Adrenal gland (tissue), 12 donors: Measurements from ENCODE around the gene RCN2. TPM values are rescaled to one million over a fixed set of nuclear protein-coding genes. Genes with fewer than 3 reads are reported as not detected.

Experiments
- DNase-seq, 7 donors: peaks; one replicate each; pipeline ENCODE4 v3.0.0-alpha.2; 2019 to 2020
- H3K27ac ChIP-seq, 5 donors: fragments of 200-600 bp; sonication (generic) in 4 of 5; 1 replicate in 3 of 5; 2 replicates in 2 of 5; pipeline versions ENCODE4 v1.5.1 to v1.8.0; 2016 to 2020; ENCODE audit warnings: mild to moderate bottlenecking in 1 of 5
- H3K27me3 ChIP-seq: fragments of 200-600 bp; 2 replicates; pipeline ENCODE4 v1.8.0; 2021
- H3K36me3 ChIP-seq, 2 donors: fragments of 200-600 bp; replicated peaks in 1 of 2; 1 replicate in 1 of 2; 2 replicates in 1 of 2; pipeline versions ENCODE4 v1.5.1 to v1.8.0; 2018 to 2022
- H3K4me1 ChIP-seq, 2 donors: fragments of 200-600 bp; replicated peaks in 1 of 2; 1 replicate in 1 of 2; 2 replicates in 1 of 2; pipeline versions ENCODE4 v1.5.1 to v1.8.0; 2018 to 2021
- H3K4me3 ChIP-seq, 4 donors: fragments of 200-600 bp; sonication (generic) in 3 of 4; one replicate each; pipeline ENCODE4 v1.5.1; 2016 to 2018
- H3K9me3 ChIP-seq, 3 donors: fragments of 200-600 bp; sonication (generic) in 1 of 3; replicated peaks in 1 of 3; 1 replicate in 2 of 3; 2 replicates in 1 of 3; pipeline versions ENCODE4 v1.5.1 to v1.8.0; 2016 to 2021
- CTCF ChIP-seq, 6 experiments: fragments of 450-650 bp in 4 of 6; fragments of 200-600 bp in 2 of 6; sonication (generic) in 1 of 6; IDR thresholded peaks; 1 replicate in 5 of 6; 2 replicates in 1 of 6; pipeline versions ENCODE4 v1.5.1 to v1.8.0; 2016 to 2021; ENCODE audit warnings: antibody characterized with exemption in 6 of 6, mild to moderate bottlenecking in 2 of 6, moderate library complexity in 1 of 6
- POLR2A ChIP-seq, 2 donors: fragments of 450-650 bp; IDR thresholded peaks; one replicate each; pipeline ENCODE4 v1.6.1; 2017; ENCODE audit warnings: antibody characterized with exemption in 2 of 2, mild to moderate bottlenecking in 2 of 2, moderate library complexity in 1 of 2
- WGBS, 4 donors: extraction: QIAGEN DNeasy Blood & Tissue Kit in 2 of 4; methylation state at CpG; one replicate each; pipeline versions ENCODE4 v1.1.5 to v1.1.7; 2013 to 2017; 5-methylcytosine and 5-hydroxymethylcytosine counted together
- intact Hi-C, 2 donors: fragments of 100-400 bp; cut with DNase I; formaldehyde crosslinking; loops; one replicate each; pipeline versions ENCODE4 v1.14.1 to v1.15.0; 2022 to 2023
- polyA plus RNA-seq, 3 donors: library from polyadenylated mRNA; stranded (reverse); fragments of 200-250 nt in 2 of 3; fragments of 350-450 nt in 1 of 3; fragmentation: Illumina TruSeq in 1 of 3; extraction: RNeasy Lipid Tissue Mini Kit (QIAGEN cat#74804) in 1 of 3; gene quantifications; one replicate each; pipeline ENCODE4 v1.2.3, GENCODE V29; 2013 to 2014
- total RNA-seq, 9 donors: library from RNA; depleted of rRNA in 4 of 9; stranded (reverse); fragments of >200 nt in 4 of 9; fragments of 120-200 nt in 1 of 9; fragmentation: NEBNext Ultra II Directional in 1 of 9; extraction: Animal tissue kit (Norgen Biotek cat#: 25700) in 1 of 9; gene quantifications; one replicate each; pipeline versions ENCODE4 v1.1.0 to v1.2.4, GENCODE V29; 2013 to 2023
- donor health status: healthy with polysubstance abuse.
- donor health status: Bipolar disorder and iron deficiency.
- donor health status: DM: yes; HTN: yes; CAD: no.
- donor health status: DM: no; HTN: no; CAD: no.
- donor health status: DM: no; HTN: no; CAD: no.
- donor health status: DM: yes; HTN: yes; CAD: no.

Gene RCN2
- total and polyA plus RNA-seq, 12 donors, result 9.7 to 58.6 (median 30.5) TPM

- no peak for TF ChIP-seq CTCF (IDR thresholded peaks at IDR 0.05)
- no peak for TF ChIP-seq POLR2A (IDR thresholded peaks at IDR 0.05)
- DNase-seq, result no peak
- Histone ChIP-seq H3K27me3 (no peaks in the 10 kb centered on the region), H3K27ac (no peak overlapping the region), H3K36me3 (peaks cover 0 to 23% of the 10 kb centered on the region in 2 donors), H3K9me3 (no peaks in the 10 kb centered on the region), H3K4me1 (no peaks in the 10 kb centered on the region), H3K4me3 (no peak overlapping the region)
- WGBS, 4 donors, result 97 to 98% (median 97%) methylated on average over 5 of the region's 5 CpGs
- intact Hi-C loops, result no loop called here
Observed at GRCh38 chr15:76938752-76939151, 7.2 kb downstream of the RCN2 start.

- DNase-seq, result no peak
- H3K27me3 ChIP-seq, result no peaks in the 10 kb centered on the region
- no peak overlapping the region for H3K27ac ChIP-seq
- TF ChIP-seq CTCF (IDR thresholded peaks at IDR 0.05) (no peak), POLR2A (IDR thresholded peaks at IDR 0.05) (no peak)
- no peaks in the 10 kb centered on the region for H3K9me3 ChIP-seq
- intact Hi-C loops, result no loop called here
- no peaks in the 10 kb centered on the region for H3K4me1 ChIP-seq
- H3K4me3 ChIP-seq, result no peak overlapping the region
- peaks cover 0 to 20% of the 10 kb centered on the region in 2 donors for H3K36me3 ChIP-seq
- 0% methylated on average over 1 of the region's 1 CpG for WGBS, 4 donors
Observed at GRCh38 chr15:76939715-76940114, 8.2 kb downstream of the RCN2 start.

GRCh38 chr15:76941636-76942035 is 10.1 kb downstream of the RCN2 start:
- intact Hi-C loops, result no loop called here
- Histone ChIP-seq H3K4me3 (no peak overlapping the region), H3K4me1 (no peaks in the 10 kb centered on the region), H3K27ac (no peak overlapping the region), H3K36me3 (peaks cover 0 to 3% of the 10 kb centered on the region in 2 donors), H3K27me3 (no peaks in the 10 kb centered on the region), H3K9me3 (no peaks in the 10 kb centered on the region)
- TF ChIP-seq CTCF (IDR thresholded peaks at IDR 0.05), result no peak
- no peak for TF ChIP-seq POLR2A (IDR thresholded peaks at IDR 0.05)
- 89 to 93% (median 92%) methylated on average over 2 of the region's 2 CpGs for WGBS, 4 donors
- DNase-seq, result no peak

- Histone ChIP-seq H3K9me3 (no peaks in the 10 kb centered on the region), H3K4me1 (no peaks in the 10 kb centered on the region), H3K4me3 (no peak overlapping the region), H3K27ac (no peak overlapping the region), H3K27me3 (no peaks in the 10 kb centered on the region), H3K36me3 (peaks cover 0 to 3% of the 10 kb centered on the region in 2 donors)
- intact Hi-C loops, result no loop called here
- no peak for DNase-seq
- TF ChIP-seq POLR2A (IDR thresholded peaks at IDR 0.05) (no peak), CTCF (IDR thresholded peaks at IDR 0.05) (no peak)
- 74 to 77% (median 76%) methylated on average over 2 of the region's 2 CpGs for WGBS, 4 donors
Observed at GRCh38 chr15:76942331-76942730, 10.8 kb downstream of the RCN2 start.
